ENCODE data around the gene TSGA10IP. TPM values are rescaled to one million over a fixed set of nuclear protein-coding genes. Genes with fewer than 3 reads are reported as not detected.

The TSGA10IP gene
- total and polyA plus RNA-seq, 10 of the 15 experiments (the other 5 are each of a cell fraction or from before 2014, with no cell fraction given), result not detected

GRCh38 chr11:66006134-66006890, 61.0 kb downstream of the TSGA10IP start:
- ChIA-PET POLR2A (no interaction called here), SMC1A (ENCODE audit: uncharacterized antibody, unreplicated experiment) (no interaction called here), CTCF (no interaction called here), RAD21 (ENCODE audit: unreplicated experiment) (no interaction called here)
- DNase-seq (ENCODE audit: low read depth, low spot score), result no peak
- Histone ChIP-seq H3K9ac (ENCODE audit: control insufficient read depth, insufficient read depth, low read length) (no peak overlapping the region), H3K79me2 (ENCODE audit: control insufficient read depth, insufficient read depth, low read length) (peaks cover 20% of the 10 kb centered on the region), H3K4me1 (ENCODE audit: control insufficient read depth, insufficient read depth, low read length) (peaks cover 8% of the 10 kb centered on the region), H3K4me3 (no peak overlapping the region), H2AFZ (ENCODE audit: control insufficient read depth, low read depth, low read length) (no peak overlapping the region), H3K4me2 (ENCODE audit: control insufficient read depth, insufficient read depth) (no peak overlapping the region), H3K27me3 (replicated peaks in 1 of 2; ENCODE audit: control insufficient read depth in 2 of 2, insufficient read depth in 2 of 2, low read length in 1 of 2) (peaks cover 0 to 1% of the 10 kb centered on the region in 2 experiments; a peak in 1 of 4 replicates), H3K36me3 (ENCODE audit: control insufficient read depth in 2 of 2, insufficient read depth in 2 of 2, low read length in 1 of 2) (peaks cover 2 to 4% of the 10 kb centered on the region in 2 experiments; a peak in 1 of 4 replicates), H3K27ac (ENCODE audit: control insufficient read depth, insufficient read depth) (no peak overlapping the region), H3K9me3 (replicated peaks; ENCODE audit: control insufficient read depth, insufficient read depth, low read length) (no peaks in the 10 kb centered on the region), H4K20me1 (ENCODE audit: control insufficient read depth, insufficient read depth) (no peaks in the 10 kb centered on the region)
- no TSS peak for BruUV-seq (replicated peaks)
- no peak for FAIRE-seq
- no peak for ATAC-seq
- in situ Hi-C loops (cut with MboI), result no loop called here
- TF ChIP-seq KDM1A (IDR thresholded peaks at IDR 0.05; ENCODE audit: borderline replicate concordance), result no peak
- no peak for TF ChIP-seq CBFB (IDR thresholded peaks at IDR 0.05; ENCODE audit: low read depth)
- peak; percentile 9; the same call in 1 of the 2 replicates for TF ChIP-seq POLR2A (IDR thresholded peaks at IDR 0.05; ENCODE audit: low read depth, low read length)
- no peak for TF ChIP-seq SMC3 (IDR thresholded peaks at IDR 0.05; ENCODE audit: borderline replicate concordance, low read length)
- 84% methylated on average over 13 of the region's 13 CpGs for WGBS (ENCODE audit: insufficient coverage, insufficient replicate concordance, low lambda C conversion rate, missing lambda C conversion rate)
- intact Hi-C loops (cut with micrococcal nuclease; ENCODE audit: unreplicated experiment), result no loop called here

- no TSS peak for BruUV-seq (replicated peaks)
- Histone ChIP-seq H3K9ac (ENCODE audit: control insufficient read depth, insufficient read depth, low read length) (no peak overlapping the region), H3K27ac (ENCODE audit: control insufficient read depth, insufficient read depth) (no peak overlapping the region)
Measured at GRCh38 chr11:66006891-66007176, 61.6 kb downstream of the TSGA10IP start.

More at GRCh38 chr11:66006891-66007176, 61.6 kb downstream of the TSGA10IP start:
- Histone ChIP-seq H3K9me3 (replicated peaks; ENCODE audit: control insufficient read depth, insufficient read depth, low read length) (no peaks in the 10 kb centered on the region), H3K79me2 (ENCODE audit: control insufficient read depth, insufficient read depth, low read length) (peaks cover 15% of the 10 kb centered on the region), H3K4me1 (ENCODE audit: control insufficient read depth, insufficient read depth, low read length) (peaks cover 8% of the 10 kb centered on the region), H3K4me2 (ENCODE audit: control insufficient read depth, insufficient read depth) (no peak overlapping the region), H4K20me1 (ENCODE audit: control insufficient read depth, insufficient read depth) (no peaks in the 10 kb centered on the region), H3K4me3 (no peak overlapping the region), H2AFZ (ENCODE audit: control insufficient read depth, low read depth, low read length) (no peak overlapping the region), H3K27me3 (replicated peaks in 1 of 2; ENCODE audit: control insufficient read depth in 2 of 2, insufficient read depth in 2 of 2, low read length in 1 of 2) (peaks cover 3 to 4% of the 10 kb centered on the region in 2 experiments; a peak in 2 of 4 replicates), H3K36me3 (ENCODE audit: control insufficient read depth in 2 of 2, insufficient read depth in 2 of 2, low read length in 1 of 2) (peaks cover 2 to 4% of the 10 kb centered on the region in 2 experiments; a peak in 1 of 4 replicates)
- POLR2A ChIA-PET, result no interaction called here
- SMC1A ChIA-PET (ENCODE audit: uncharacterized antibody, unreplicated experiment), result no interaction called here
- WGBS (ENCODE audit: insufficient coverage, insufficient replicate concordance, low lambda C conversion rate, missing lambda C conversion rate), result 74% methylated on average over 4 of the region's 4 CpGs
- CTCF ChIA-PET, result interaction anchor here (0.9 kb wide), 1 partner anchor 133 kb away, joined by 3 read pairs; no protein-coding TSS in a partner anchor
- ATAC-seq, result no peak
- FAIRE-seq, result no peak
- in situ Hi-C loops (cut with MboI), result no loop called here
- TF ChIP-seq RAD51 (IDR thresholded peaks at IDR 0.05) (no peak), SRF (IDR thresholded peaks at IDR 0.05; ENCODE audit: low read depth in 2 of 2, low read length in 2 of 2) (no peak), ZSCAN29 (IDR thresholded peaks at IDR 0.05) (no peak), NFXL1 (IDR thresholded peaks at IDR 0.05; ENCODE audit: borderline replicate concordance) (no peak), BACH1 (IDR thresholded peaks at IDR 0.05; ENCODE audit: borderline replicate concordance) (no peak), RCOR1 (conservative IDR thresholded peaks at IDR 0.05; ENCODE audit: low read depth, low read length) (no peak), GABPA (IDR thresholded peaks at IDR 0.05; ENCODE audit: low read depth) (no peak), RFX5 (IDR thresholded peaks at IDR 0.05; ENCODE audit: low read depth, low read length) (no peak), MEF2B (IDR thresholded peaks at IDR 0.05; ENCODE audit: partially characterized antibody, poor library complexity, severe bottlenecking) (no peak), EED (IDR thresholded peaks at IDR 0.05; ENCODE audit: low read depth) (no peak), CTCF (IDR thresholded peaks at IDR 0.05 in 2 of 3, conservative IDR thresholded peaks at IDR 0.05 in 1 of 3; ENCODE audit: control insufficient read depth in 2 of 3, extremely low read depth in 1 of 3, insufficient read depth in 1 of 3, low read depth in 3 of 3, low read length in 3 of 3) (no peak), TCF12 (IDR thresholded peaks at IDR 0.05; ENCODE audit: low read depth, low read length) (no peak), NRF1 (conservative IDR thresholded peaks at IDR 0.05; ENCODE audit: low read depth, low read length) (no peak), IKZF2 (IDR thresholded peaks at IDR 0.05) (no peak), ZNF217 (IDR thresholded peaks at IDR 0.05) (no peak)
- RAD21 ChIA-PET (ENCODE audit: unreplicated experiment), result no interaction called here
- DNase-seq (ENCODE audit: low read depth, low spot score), result no peak
- intact Hi-C loops (cut with micrococcal nuclease; ENCODE audit: unreplicated experiment), result no loop called here
